HG03354 (cell line): ENCODE results near the gene BANP.
"Not testable (repeated sequence)": the region's sequence is repeated elsewhere in the genome, so short reads cannot be mapped to it uniquely, and the experiment has no call there.

Source experiments
- ATAC-seq: cut with Tn5 transposase; IDR thresholded peaks from one replicate; pipeline ENCODE4 v1.9.1; 2021; ENCODE audit warnings: mild to moderate bottlenecking; ENCODE audit not compliant: unreplicated experiment, poor library complexity, severe bottlenecking

Gene BANP

GRCh38 chr16:87963400-87963799 lies 12.2 kb downstream of the BANP start:
- no peak for ATAC-seq

GRCh38 chr16:87964049-87964659 lies 12.9 kb downstream of the BANP start:
- ATAC-seq: no peak

- ATAC-seq: no peak
Observed at GRCh38 chr16:87965417-87965816, 14.2 kb downstream of the BANP start.

GRCh38 chr16:87966064-87966645 lies 14.9 kb downstream of the BANP start:
- no peak for ATAC-seq

DNA sequence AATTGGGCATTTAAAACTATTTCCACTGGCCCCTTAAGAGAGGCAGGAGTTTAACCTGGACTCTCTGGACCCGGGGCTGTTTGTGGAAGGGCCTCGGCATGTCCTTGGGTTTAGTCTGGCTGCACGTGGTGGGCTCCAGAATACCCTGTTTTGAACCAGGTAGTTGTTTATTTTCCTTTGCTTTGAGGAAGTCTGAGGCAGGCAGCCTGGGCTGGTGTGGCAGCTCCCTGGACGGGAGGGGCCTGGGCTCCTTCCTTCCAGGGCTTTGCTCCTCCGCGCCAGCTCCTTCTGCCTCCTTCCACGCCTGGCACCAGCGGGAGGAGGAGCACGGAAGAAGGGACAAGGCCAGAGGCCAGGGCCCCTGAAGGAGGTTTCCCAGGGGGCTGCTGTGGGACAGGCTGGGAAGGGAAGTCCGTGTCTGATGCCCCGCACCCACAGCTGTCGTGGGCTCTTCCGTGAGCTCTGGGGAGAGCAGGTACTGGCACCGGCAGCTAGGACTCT lies 15.5 kb downstream of the BANP start:
- ATAC-seq: no peak

DNA sequence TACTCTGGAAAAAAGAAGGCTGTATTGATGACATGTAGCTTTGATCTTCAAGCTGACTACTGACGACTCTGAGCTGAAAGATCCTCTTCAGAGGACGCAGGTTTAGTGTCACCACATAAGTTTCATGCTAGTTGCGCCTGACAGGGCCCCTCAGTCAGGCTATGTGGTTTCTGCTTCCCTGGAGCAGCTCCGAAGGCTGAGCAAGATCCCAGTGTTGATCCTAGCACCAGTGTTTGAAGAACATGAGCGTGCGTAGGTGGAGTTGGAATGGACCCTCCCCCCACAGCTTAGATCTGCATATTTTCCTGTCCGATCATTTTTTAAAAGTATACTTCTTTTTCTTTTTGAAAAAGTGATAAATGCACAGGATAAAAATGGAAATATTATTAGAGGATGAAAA lies 17.3 kb downstream of the BANP start:
- ATAC-seq: no peak

GRCh38 chr16:87970186-87970585 lies 19.0 kb downstream of the BANP start:
- no peak for ATAC-seq

DNA sequence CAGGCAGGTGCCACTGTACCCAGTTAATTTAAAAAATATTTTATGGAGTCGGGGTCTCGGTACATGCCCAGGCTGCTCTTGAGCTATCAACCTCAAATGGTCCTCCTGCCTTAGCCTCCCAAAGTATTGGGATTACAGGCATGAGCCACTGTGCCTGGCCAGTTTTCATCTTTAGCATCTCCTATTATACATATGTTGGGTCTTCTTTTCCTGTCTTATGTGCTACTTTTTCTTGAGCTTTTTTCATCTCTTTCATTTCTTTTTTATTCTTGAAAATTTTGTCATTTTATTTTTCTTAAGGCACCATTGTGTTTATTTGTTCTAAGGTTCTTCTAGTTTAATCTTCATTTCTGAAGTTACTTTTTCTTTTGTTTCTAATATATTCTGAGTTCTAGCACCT lies 20.7 kb downstream of the BANP start:
- no peak for ATAC-seq

GRCh38 chr16:87973717-87974116 lies 22.5 kb downstream of the BANP start:
- ATAC-seq: no peak

GRCh38 chr16:87974178-87974577 lies 22.9 kb downstream of the BANP start:
- ATAC-seq: no peak

DNA sequence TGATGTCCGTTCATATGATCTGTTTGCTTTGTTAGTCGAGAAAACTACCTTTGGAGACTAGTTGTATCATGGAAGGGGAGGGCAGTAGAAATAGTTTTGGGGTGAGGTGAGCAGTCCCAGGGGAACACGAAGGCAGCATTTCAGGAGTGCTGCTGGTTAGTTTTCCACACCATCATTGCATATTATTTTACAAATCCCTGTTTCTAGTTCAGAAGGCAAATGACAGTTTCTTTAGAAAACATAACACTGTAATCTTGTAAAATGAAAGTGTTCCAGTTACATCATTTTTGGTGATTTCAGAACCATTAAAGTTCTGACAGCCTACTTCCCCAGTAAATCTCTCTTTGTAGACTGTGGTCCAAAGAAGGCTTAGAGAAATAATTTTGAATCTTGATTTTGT lies 25.4 kb downstream of the BANP start:
- ATAC-seq: no peak

DNA sequence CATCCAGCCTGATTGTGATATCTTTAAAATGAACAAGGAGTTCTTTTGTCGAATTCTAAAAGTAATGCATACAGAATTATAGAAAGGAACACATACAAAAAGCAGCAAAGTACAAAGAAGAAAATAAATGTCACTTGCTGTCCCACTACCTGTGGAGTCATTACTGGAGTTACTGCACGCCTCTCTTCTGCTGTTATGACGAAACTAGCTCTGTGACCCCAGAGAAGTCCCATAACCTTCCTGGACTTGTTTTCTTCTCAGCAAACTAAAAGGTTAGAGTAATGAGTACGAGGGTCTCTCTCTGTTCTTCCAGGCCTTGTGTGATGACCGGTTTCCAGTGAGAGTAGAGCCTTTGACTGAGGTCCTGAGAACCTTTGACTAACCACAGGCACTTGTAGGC lies 26.9 kb downstream of the BANP start:
- no peak for ATAC-seq

DNA sequence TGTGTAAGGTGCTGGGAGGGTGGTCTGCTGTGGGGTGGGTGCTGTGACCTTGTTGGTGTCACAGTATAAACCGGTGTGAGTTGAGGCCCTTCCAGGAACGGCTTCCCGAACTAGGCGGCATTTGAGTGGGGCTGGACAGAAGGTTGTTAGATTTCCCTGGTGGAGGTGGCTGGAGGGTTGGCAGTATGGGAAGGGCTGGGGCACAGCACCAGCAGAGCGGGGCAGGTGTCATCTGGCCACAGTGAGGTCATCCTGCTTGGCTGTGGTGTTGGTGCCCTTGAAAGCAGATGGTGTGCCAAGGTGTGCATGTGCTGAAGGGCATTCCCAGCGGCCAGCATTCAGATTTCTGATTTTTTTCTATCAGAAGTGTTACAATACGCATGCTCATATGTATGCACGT lies 28.1 kb downstream of the BANP start:
- no peak for ATAC-seq

- not testable (repeated sequence) for ATAC-seq
Observed at GRCh38 chr16:87979911-87980630, 28.8 kb downstream of the BANP start.

GRCh38 chr16:87981376-87981775 lies 30.1 kb downstream of the BANP start:
- ATAC-seq: not testable (repeated sequence)

DNA sequence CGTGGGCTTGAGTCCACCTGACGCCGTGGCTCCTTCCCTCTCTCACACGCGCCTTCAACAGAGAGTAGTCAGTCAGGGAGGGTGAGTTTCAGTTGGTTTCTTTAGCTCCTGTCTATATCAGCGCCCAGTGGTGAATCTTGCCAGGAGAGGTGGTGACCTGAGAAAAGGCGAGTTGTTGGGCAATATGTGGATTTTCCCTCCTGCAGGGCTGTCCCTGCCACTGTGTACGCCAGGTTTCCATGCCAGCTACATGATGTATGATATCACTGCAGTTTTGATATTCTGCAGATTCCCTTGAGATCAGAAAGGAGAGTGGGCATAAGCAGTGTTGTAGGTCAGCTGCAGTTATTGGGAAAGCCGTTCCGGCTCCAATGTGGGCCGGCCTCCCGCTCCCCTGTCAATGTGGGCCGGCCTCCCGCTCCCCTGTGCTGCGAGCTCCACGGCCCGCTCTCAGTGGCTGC lies 31.4 kb downstream of the BANP start:
- ATAC-seq: no peak

DNA sequence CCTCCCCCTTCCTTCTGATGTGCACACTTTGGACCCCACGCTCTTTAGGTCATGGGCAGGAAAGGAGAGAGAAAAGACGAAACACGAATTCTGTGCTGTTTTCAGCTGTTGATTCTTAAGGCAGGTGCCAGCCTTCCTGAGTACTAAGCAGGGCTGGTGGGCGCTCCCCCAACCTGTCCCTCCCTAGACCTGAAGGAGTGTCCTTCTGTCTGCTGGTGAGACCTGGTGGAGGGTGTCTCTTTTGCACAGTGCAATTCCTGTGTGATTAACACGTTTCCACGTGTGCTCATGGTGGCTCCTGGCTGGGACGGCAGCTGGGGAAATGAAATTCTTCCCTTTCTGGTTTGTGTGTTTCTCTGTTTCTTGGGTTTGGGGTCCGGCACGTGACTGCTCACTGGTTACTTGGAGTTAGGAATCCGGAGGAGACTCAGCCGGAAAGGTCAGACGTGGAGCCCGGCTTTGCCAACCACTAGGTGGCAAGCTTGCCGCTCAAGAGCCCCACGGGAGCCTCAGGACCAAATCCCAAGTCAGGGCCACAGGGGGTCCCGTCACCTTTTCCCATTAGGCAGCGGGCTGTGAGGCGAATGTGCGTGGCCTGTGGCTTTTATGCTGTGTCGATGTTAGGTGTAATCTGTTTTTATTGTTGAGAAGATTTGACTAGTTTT lies 32.0 kb downstream of the BANP start:
- not testable (repeated sequence) for ATAC-seq

DNA sequence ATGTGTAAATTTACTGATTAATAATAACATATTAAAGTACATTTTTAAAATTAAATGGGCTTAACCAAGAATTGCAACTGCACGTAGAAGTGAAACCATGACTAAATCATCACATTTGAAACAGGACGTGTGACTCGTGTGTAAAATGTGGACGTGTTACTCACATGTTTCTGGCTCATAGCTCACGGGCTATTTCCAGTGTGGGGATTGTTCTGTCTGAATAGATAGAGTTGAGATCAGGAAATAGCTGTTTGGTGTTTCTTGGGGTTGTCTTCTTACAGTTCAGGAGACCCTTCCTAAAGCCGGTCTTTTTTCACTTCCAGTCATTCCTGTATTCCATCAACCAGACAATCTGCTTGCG lies 32.5 kb downstream of the BANP start:
- not testable (repeated sequence) for ATAC-seq

DNA sequence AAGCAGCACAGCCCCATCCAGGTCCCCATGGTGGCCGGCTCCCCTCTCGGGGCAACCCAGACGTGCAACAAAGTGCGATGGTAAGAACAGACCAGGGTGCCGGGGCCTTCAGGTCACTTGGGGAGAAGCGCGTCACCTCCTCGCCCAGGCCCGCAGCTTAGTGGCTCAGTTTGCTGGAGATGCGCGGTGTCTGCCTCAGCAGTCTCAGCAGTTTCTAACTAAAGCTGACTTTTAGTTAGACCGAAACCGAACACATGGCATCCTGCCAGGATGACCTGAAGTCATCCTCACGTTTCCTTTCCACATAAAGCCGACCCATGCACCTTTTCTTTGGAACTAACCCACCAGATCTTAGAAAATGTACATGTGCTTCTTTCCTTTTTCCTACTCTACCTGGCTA lies 32.9 kb downstream of the BANP start:
- ATAC-seq: not testable (repeated sequence)

DNA sequence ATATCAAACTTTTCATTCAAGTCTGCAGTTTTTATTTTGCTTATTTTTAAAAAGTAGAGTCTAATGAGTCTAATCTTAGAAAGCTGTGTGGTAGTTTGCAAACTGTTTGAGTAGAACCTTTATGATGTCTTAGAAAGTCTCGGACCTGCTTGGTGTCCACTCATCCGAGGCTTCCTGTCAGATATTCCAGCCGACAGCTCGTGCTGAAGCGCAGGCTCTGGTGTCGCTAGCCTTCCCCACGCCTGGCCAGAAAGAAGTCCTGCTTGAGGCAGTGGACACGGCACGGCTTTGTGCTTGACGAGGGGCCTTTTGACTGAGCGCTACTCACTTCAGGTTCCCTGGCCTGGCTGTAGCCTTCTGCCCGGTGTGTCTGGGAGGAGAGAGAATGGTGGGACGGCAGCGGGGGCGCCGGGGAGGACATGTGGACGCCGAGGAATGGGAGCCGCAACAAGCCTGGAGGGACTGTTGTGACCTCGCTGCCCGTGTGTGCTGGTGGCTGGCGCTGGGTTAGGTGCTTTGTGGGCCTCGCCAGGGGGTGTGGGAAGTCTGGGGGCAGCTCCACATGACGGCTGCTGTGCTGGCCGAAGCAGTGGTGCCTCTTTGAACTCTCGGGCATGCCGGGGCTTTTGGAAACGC lies 33.5 kb downstream of the BANP start:
- no peak for ATAC-seq
